ENCODE measurements around the gene SPP2.

- TF ChIP-seq TCF7 (CRISPR knock-in tag; IDR thresholded peaks at IDR 0.05; ENCODE audit: low read depth) = no peak
- TF ChIP-seq, protein P1, sequence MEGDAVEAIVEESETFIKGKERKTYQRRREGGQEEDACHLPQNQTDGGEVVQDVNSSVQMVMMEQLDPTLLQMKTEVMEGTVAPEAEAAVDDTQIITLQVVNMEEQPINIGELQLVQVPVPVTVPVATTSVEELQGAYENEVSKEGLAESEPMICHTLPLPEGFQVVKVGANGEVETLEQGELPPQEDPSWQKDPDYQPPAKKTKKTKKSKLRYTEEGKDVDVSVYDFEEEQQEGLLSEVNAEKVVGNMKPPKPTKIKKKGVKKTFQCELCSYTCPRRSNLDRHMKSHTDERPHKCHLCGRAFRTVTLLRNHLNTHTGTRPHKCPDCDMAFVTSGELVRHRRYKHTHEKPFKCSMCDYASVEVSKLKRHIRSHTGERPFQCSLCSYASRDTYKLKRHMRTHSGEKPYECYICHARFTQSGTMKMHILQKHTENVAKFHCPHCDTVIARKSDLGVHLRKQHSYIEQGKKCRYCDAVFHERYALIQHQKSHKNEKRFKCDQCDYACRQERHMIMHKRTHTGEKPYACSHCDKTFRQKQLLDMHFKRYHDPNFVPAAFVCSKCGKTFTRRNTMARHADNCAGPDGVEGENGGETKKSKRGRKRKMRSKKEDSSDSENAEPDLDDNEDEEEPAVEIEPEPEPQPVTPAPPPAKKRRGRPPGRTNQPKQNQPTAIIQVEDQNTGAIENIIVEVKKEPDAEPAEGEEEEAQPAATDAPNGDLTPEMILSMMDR (IDR thresholded peaks at IDR 0.05) = no peak
- TF ChIP-seq MAX (CRISPR knock-in tag; IDR thresholded peaks at IDR 0.05) = no peak
- no peak for TF ChIP-seq ZNF423 (CRISPR knock-in tag; IDR thresholded peaks at IDR 0.05)
These were observed 65.5 kb downstream of the SPP2 start for GRCh38 chr2:234116010-234116409.

All from WTC11 (cell line).